Calu3 (cell line): ENCODE results near the gene CRYBG3. TPM values are rescaled to one million over a fixed set of nuclear protein-coding genes. Genes with fewer than 3 reads are reported as not detected.

ENCODE experiments used
- BruUV-seq: library from RNA; stranded (reverse); fragments of 400-500 nt; replicated peaks from 2 replicates; lab custom pipeline; 2021; lab: Mats Ljungman, UMichigan
- CTCF ChIA-PET: fragments of 300-600 bp; sonication (Branson Sonifier 250); formaldehyde crosslinking; loops from one replicate; lab custom pipeline; 2022; ENCODE audit warnings: antibody characterized with exemption; lab: Charles Lee
- DNase-seq: peaks from one replicate; pipeline ENCODE4 v3.0.0; 2022
- H3K27ac Mint-ChIP-seq: one replicate; pipeline ENCODE4 v1.8.0; 2022; ENCODE audit warnings: mixed read lengths; ENCODE audit not compliant: unreplicated experiment
- H3K27me3 Mint-ChIP-seq: one replicate; pipeline ENCODE4 v1.8.0; 2022; ENCODE audit warnings: mixed read lengths; ENCODE audit not compliant: unreplicated experiment
- H3K36me3 Mint-ChIP-seq: one replicate; pipeline ENCODE4 v1.8.0; 2022; ENCODE audit warnings: mild to moderate bottlenecking, moderate library complexity, mixed read lengths; ENCODE audit not compliant: insufficient read depth, unreplicated experiment
- H3K4me1 Mint-ChIP-seq: one replicate; pipeline ENCODE4 v1.8.0; 2022; ENCODE audit warnings: mild to moderate bottlenecking, low read depth, mixed read lengths; ENCODE audit not compliant: unreplicated experiment
- H3K4me3 Mint-ChIP-seq: one replicate; pipeline ENCODE4 v1.8.0; 2022; ENCODE audit warnings: mild to moderate bottlenecking, low read depth, moderate library complexity, mixed read lengths; ENCODE audit not compliant: unreplicated experiment
- H3K9me3 Mint-ChIP-seq: one replicate; pipeline ENCODE4 v1.8.0; 2022; ENCODE audit warnings: low read depth, mixed read lengths; ENCODE audit not compliant: unreplicated experiment
- intact Hi-C: fragments of 100-400 bp; cut with micrococcal nuclease; formaldehyde crosslinking; loops from one replicate; pipeline ENCODE4 v1.10.0; 2022; ENCODE audit not compliant: unreplicated experiment
- total RNA-seq: library from RNA; stranded (reverse); gene quantifications from 2 replicates; pipeline ENCODE4 v1.2.3, GENCODE V29; 2022
- TF ChIP-seq, protein P1 (sequence below): fragments of 200-600 bp; IDR thresholded peaks from one replicate; pipeline ENCODE4 v1.8.0; 2022; ENCODE audit warnings: antibody characterized with exemption; ENCODE audit not compliant: unreplicated experiment

CRYBG3 gene
- total RNA-seq, 1 experiment from 2014 or later, result 10.3 TPM

DNA sequence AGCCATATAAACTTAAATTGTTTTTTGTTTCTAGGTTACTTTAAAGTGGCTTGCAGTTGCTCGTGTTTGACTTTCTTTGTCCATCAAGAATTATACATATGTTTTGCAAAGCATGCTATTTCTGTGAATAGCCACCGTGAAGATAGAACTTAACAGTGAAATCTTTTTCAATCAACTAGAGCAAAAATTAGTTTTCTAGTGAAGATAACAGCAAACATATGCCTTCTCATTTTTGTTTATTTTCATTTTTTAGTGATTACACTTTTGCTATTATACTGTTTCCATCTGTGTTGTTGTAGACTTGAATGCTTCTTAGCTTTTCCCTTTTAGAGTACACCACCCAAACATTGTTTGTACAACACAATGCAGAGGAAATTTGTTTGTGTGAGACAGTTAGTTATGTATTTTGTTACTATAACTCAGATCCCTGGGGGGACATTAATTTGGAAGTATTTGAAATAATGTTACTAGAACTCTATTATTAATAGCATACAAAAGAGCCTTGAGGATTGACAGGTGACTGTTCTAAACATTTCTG, 62.8 kb downstream of the CRYBG3 start:
- no TSS peak for BruUV-seq
- H3K4me3 Mint-ChIP-seq, result no peak overlapping the region
- H3K9me3 Mint-ChIP-seq, result no peaks in the 10 kb centered on the region
- H3K27ac Mint-ChIP-seq, result no peak overlapping the region
- no peak for DNase-seq
- CTCF ChIA-PET, result no interaction called here
- intact Hi-C loops, result loop anchor here (5.0 kb wide), 1 partner anchor 62 kb away; the partner anchor contains the start of gene CRYBG3
- H3K4me1 Mint-ChIP-seq, result peaks cover 20% of the 10 kb centered on the region
- TF ChIP-seq, protein P1, sequence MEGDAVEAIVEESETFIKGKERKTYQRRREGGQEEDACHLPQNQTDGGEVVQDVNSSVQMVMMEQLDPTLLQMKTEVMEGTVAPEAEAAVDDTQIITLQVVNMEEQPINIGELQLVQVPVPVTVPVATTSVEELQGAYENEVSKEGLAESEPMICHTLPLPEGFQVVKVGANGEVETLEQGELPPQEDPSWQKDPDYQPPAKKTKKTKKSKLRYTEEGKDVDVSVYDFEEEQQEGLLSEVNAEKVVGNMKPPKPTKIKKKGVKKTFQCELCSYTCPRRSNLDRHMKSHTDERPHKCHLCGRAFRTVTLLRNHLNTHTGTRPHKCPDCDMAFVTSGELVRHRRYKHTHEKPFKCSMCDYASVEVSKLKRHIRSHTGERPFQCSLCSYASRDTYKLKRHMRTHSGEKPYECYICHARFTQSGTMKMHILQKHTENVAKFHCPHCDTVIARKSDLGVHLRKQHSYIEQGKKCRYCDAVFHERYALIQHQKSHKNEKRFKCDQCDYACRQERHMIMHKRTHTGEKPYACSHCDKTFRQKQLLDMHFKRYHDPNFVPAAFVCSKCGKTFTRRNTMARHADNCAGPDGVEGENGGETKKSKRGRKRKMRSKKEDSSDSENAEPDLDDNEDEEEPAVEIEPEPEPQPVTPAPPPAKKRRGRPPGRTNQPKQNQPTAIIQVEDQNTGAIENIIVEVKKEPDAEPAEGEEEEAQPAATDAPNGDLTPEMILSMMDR, result no peak
- H3K36me3 Mint-ChIP-seq, result no peaks in the 10 kb centered on the region
- no peaks in the 10 kb centered on the region for H3K27me3 Mint-ChIP-seq

DNA sequence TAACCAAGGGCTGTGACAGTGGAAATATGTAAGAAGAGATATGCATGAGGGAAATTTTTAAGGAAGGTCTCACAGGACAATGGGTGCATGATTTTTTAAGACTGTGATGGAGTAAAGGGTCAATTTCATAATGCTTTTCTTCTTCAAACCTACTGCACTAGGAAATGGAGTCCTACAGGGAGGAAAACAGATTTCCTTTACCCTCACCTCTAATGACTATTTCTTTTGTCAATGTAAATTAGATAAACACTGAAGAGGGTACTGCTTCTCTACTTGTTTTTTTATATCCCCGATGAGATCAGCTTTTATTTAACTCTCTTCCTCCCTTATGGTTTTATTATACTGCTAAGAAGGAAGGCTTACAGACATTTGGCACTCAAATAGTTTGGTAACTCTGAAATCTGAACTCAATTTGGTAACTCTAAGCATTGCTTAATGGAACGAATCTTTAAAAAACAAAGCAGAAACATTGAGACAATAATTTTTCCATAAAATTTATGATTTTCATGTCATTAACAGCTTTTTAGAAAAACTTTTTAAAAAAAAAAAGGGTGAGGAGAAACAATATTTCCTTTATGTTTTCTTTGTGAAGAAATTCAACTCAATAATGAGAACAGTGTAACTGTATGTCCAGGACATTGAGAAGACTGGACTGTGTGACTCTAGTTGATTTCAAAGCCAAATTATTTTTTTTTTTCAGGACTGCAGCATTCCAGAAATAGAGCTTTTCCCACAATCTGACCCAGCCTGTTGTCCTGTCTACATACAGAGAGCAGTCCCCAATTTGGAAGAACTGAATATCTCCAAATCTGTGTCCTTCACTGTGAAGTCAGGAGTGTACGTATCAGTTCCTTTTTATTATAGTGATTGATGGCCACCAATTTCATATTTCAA, 64.4 kb downstream of the CRYBG3 start:
- no peaks in the 10 kb centered on the region for H3K27me3 Mint-ChIP-seq
- peaks cover 20% of the 10 kb centered on the region for H3K4me1 Mint-ChIP-seq
- H3K4me3 Mint-ChIP-seq, result no peak overlapping the region
- CTCF ChIA-PET, result no interaction called here
- H3K36me3 Mint-ChIP-seq, result no peaks in the 10 kb centered on the region
- DNase-seq, result no peak
- no peak overlapping the region for H3K27ac Mint-ChIP-seq
- TF ChIP-seq, protein P1, result no peak
- intact Hi-C loops, result no loop called here
- BruUV-seq, result no TSS peak
- H3K9me3 Mint-ChIP-seq, result no peaks in the 10 kb centered on the region

DNA sequence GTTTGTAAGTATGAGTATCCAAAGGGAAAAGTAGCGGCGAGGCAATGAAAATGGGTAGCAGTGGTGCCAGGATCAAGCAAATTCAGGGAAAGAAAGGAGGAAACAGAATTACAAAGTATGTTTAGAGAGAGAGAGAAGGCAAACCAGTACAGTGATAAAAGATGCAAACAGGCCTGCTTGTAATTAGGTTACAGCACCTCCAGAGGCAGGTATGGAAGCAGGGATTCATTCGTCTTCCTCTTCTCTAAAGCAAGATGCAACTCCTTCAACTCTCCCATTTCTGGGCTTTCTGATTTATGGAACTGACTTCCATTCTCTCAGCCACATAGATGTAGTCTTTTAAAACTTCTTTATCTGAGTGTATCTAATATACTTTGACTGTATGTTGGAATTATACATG, 68.0 kb downstream of the CRYBG3 start:
- Mint-ChIP-seq H3K27me3 (no peaks in the 10 kb centered on the region), H3K4me1 (no peaks in the 10 kb centered on the region), H3K9me3 (no peaks in the 10 kb centered on the region), H3K4me3 (no peak overlapping the region), H3K36me3 (no peaks in the 10 kb centered on the region), H3K27ac (no peak overlapping the region)
- no TSS peak for BruUV-seq
- no peak for DNase-seq
- CTCF ChIA-PET, result no interaction called here
- intact Hi-C loops, result no loop called here
- TF ChIP-seq, protein P1, result no peak

DNA sequence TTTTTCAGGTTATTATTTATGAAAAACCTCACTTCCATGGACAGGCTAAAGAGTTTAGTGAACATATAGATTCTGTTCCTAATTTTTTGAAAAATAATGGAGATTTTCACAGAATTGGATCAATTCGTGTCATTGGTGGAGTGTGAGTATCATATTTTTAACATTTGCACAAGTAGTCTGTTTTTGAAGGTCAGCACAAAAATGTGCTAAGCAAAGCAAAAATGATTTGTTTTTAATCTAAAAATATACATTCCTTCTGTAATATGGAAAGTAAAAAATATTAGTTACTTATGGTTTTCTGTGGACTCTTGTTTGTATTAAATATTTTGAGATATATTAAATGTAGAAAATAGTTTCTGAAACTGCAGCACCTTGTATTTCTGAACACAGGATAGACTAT, 71.0 kb downstream of the CRYBG3 start:
- no TSS peak for BruUV-seq
- Mint-ChIP-seq H3K9me3 (no peaks in the 10 kb centered on the region), H3K36me3 (no peaks in the 10 kb centered on the region), H3K4me3 (no peak overlapping the region), H3K27me3 (no peaks in the 10 kb centered on the region), H3K27ac (no peak overlapping the region), H3K4me1 (no peaks in the 10 kb centered on the region)
- intact Hi-C loops, result no loop called here
- TF ChIP-seq, protein P1, result no peak
- CTCF ChIA-PET, result no interaction called here
- no peak for DNase-seq
